ENCODE measurements around the gene SLC36A1.
"Not testable (repeated sequence)": the region's sequence is repeated elsewhere in the genome, so short reads cannot be mapped to it uniquely, and the experiment has no call there.

The SLC36A1 gene

DNA sequence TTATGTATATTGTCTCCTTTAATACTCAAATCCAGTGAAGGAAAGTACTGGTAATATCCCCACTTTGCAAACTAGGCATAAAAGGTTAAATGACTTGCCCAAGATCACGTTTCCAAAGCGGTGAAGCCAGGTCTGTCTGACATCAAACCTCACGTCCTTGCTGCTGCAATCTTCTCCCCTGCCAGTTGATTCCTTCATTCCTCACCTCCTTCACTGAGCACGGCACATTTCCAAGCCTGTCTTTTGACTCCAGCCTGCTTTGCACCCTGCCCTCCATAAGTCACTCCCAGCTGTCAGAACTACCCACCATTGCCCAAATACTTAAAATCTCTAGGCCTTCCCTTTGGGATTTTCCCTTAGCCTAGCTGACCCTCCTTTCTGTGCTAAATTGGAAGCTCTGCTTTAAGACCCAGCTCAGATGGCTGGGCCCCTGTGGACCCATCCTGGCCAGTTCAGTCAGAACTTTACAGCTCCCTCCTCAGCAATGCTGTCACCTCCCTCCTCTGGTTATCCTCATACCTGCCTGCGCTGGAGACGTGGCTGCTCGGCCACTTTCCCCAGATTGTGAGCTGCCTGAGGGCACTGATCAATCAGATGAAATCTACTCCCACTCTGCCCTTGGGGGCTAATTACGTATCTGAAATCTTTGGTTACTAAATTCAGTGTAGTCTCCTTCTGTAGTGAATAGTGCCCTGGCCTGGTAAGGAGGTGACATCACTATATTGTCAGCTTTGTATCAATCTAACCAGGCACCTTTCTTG, 51.2 kb downstream of the SLC36A1 start:
- Histone ChIP-seq H3K4me1 (ENCODE audit: control insufficient read depth, insufficient read depth, low read length) (peaks cover 4% of the 10 kb centered on the region; the same call in 1 of the 2 replicates), H3K27ac (ENCODE audit: low read length) (no peak overlapping the region), H3K27me3 (ENCODE audit: control insufficient read depth, insufficient read depth, low read length) (no peaks in the 10 kb centered on the region), H3K4me3 (ENCODE audit: low read length) (no peak overlapping the region), H3K36me3 (ENCODE audit: control insufficient read depth, insufficient read depth, low read length) (no peaks in the 10 kb centered on the region), H3K9me3 (ENCODE audit: control insufficient read depth, insufficient read depth, low read length) (no peaks in the 10 kb centered on the region)
- WGBS (ENCODE audit: insufficient coverage, insufficient read length) = no CpG with 5 or more reads among the region's 8 CpGs
- no peak for DNase-seq (ENCODE audit: low read depth, low spot score)

GRCh38 chr5:151499501-151500035, 52.2 kb downstream of the SLC36A1 start:
- Histone ChIP-seq H3K9me3 (ENCODE audit: control insufficient read depth, insufficient read depth, low read length) (no peaks in the 10 kb centered on the region), H3K4me1 (ENCODE audit: control insufficient read depth, insufficient read depth, low read length) (peaks cover 4% of the 10 kb centered on the region; the same call in 1 of the 2 replicates), H3K36me3 (ENCODE audit: control insufficient read depth, insufficient read depth, low read length) (no peaks in the 10 kb centered on the region), H3K27ac (ENCODE audit: low read length) (no peak overlapping the region), H3K4me3 (ENCODE audit: low read length) (no peak overlapping the region), H3K27me3 (ENCODE audit: control insufficient read depth, insufficient read depth, low read length) (no peaks in the 10 kb centered on the region)
- DNase-seq (ENCODE audit: low read depth, low spot score) = no peak
- no CpG with 5 or more reads among the region's 8 CpGs for WGBS (ENCODE audit: insufficient coverage, insufficient read length)

DNA sequence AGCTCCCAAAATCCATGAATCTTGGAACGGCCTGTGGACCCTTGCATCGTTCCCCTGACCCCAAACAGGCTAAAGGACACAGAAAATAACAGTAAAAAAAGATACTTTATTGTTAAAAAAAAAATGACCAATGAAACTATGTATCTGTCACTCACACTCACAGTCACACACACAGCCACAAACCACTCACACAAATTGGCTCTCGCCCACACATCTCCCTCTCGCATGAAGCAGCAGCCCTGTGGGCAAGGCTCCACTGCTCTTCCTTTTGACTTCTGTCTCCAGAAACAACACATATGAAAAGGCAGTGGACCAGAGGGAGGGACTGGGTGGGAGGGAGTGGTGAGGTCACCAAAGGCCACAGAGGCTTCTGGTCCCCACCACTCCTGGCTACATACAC, 56.6 kb downstream of the SLC36A1 start:
- no peak overlapping the region for H3K27ac ChIP-seq (ENCODE audit: low read length)
- no peaks in the 10 kb centered on the region for H3K36me3 ChIP-seq (ENCODE audit: control insufficient read depth, insufficient read depth, low read length)
- H3K4me1 ChIP-seq (ENCODE audit: control insufficient read depth, insufficient read depth, low read length) = peaks cover 3% of the 10 kb centered on the region; the same call in 1 of the 2 replicates
- WGBS (ENCODE audit: insufficient coverage, insufficient read length) = no CpG with 5 or more reads among the region's 4 CpGs
- no peak for DNase-seq (ENCODE audit: low read depth, low spot score)
- H3K4me3 ChIP-seq (ENCODE audit: low read length) = no peak overlapping the region
- no peaks in the 10 kb centered on the region for H3K9me3 ChIP-seq (ENCODE audit: control insufficient read depth, insufficient read depth, low read length)
- H3K27me3 ChIP-seq (ENCODE audit: control insufficient read depth, insufficient read depth, low read length) = no peaks in the 10 kb centered on the region

- not testable (repeated sequence) for H3K27me3 ChIP-seq (ENCODE audit: control insufficient read depth, insufficient read depth, low read length); H3K36me3 ChIP-seq (ENCODE audit: control insufficient read depth, insufficient read depth, low read length); H3K4me1 ChIP-seq (ENCODE audit: control insufficient read depth, insufficient read depth, low read length); H3K27ac ChIP-seq (ENCODE audit: low read length); H3K9me3 ChIP-seq (ENCODE audit: control insufficient read depth, insufficient read depth, low read length); DNase-seq (ENCODE audit: low read depth, low spot score); H3K4me3 ChIP-seq (ENCODE audit: low read length)
- WGBS (ENCODE audit: insufficient coverage, insufficient read length) = no CpG with 5 or more reads among the region's 10 CpGs
Measured at GRCh38 chr5:151508308-151508707, 60.9 kb downstream of the SLC36A1 start.

- no peak for DNase-seq (ENCODE audit: low read depth, low spot score)
- no peak overlapping the region for H3K4me3 ChIP-seq (ENCODE audit: low read length)
- H3K36me3 ChIP-seq (ENCODE audit: control insufficient read depth, insufficient read depth, low read length) = no peaks in the 10 kb centered on the region
- no peaks in the 10 kb centered on the region for H3K9me3 ChIP-seq (ENCODE audit: control insufficient read depth, insufficient read depth, low read length)
- H3K27ac ChIP-seq (ENCODE audit: low read length) = no peak overlapping the region
- no peaks in the 10 kb centered on the region for H3K27me3 ChIP-seq (ENCODE audit: control insufficient read depth, insufficient read depth, low read length)
- WGBS (ENCODE audit: insufficient coverage, insufficient read length) = no CpG with 5 or more reads among the region's 5 CpGs
- no peaks in the 10 kb centered on the region; the same call in 1 of the 2 replicates for H3K4me1 ChIP-seq (ENCODE audit: control insufficient read depth, insufficient read depth, low read length)
Measured at GRCh38 chr5:151509231-151509630, 61.8 kb downstream of the SLC36A1 start.

- no peaks in the 10 kb centered on the region for H3K27me3 ChIP-seq (ENCODE audit: control insufficient read depth, insufficient read depth, low read length)
- H3K9me3 ChIP-seq (ENCODE audit: control insufficient read depth, insufficient read depth, low read length) = no peaks in the 10 kb centered on the region
- no peak for DNase-seq (ENCODE audit: low read depth, low spot score)
- H3K36me3 ChIP-seq (ENCODE audit: control insufficient read depth, insufficient read depth, low read length) = no peaks in the 10 kb centered on the region
- no peak overlapping the region for H3K27ac ChIP-seq (ENCODE audit: low read length)
- WGBS (ENCODE audit: insufficient coverage, insufficient read length) = no CpG with 5 or more reads among the region's 3 CpGs
- H3K4me1 ChIP-seq (ENCODE audit: control insufficient read depth, insufficient read depth, low read length) = no peaks in the 10 kb centered on the region; the same call in 1 of the 2 replicates
- H3K4me3 ChIP-seq (ENCODE audit: low read length) = no peak overlapping the region
Measured at GRCh38 chr5:151509836-151510235, 62.4 kb downstream of the SLC36A1 start.

DNA sequence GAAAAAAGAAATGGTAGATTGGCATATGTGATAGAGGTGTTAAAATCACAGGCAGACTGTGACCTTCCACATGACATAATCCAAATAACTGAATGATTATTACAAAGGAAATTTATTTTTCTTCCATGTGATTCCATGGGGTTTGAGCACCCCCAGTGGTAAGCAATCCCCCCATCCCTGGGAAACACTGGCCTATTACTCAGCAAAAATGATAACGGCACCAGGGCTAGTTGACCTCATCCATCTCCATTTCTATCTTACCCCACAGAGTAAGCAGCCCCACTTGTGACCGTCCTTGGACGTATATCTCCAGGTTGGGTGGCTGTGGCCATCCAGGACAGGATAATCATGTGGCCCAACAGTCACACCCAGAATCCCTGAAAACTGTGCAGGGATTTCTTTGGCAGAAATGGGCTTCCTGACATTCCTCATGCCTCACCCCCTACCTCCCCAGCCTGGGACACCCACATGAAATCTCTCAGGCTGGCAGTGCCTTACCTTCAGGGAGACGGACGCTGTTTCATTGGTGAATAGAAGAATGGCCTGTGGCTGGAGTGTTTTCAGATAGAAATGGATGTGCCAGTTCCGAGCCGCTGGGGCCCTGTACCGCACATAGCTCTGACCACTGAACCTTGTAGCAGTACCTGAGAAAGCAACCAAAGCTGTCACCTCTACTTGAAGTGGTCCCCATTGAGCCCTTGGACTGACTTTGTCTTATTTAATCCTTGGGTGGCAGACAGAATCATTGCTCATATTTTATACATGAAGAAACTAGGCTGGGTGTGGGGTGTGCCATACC, 69.9 kb downstream of the SLC36A1 start:
- H3K4me1 ChIP-seq (ENCODE audit: control insufficient read depth, insufficient read depth, low read length) = no peaks in the 10 kb centered on the region
- H3K4me3 ChIP-seq (ENCODE audit: low read length) = no peak overlapping the region
- no peaks in the 10 kb centered on the region for H3K9me3 ChIP-seq (ENCODE audit: control insufficient read depth, insufficient read depth, low read length)
- DNase-seq (ENCODE audit: low read depth, low spot score) = no peak
- WGBS (ENCODE audit: insufficient coverage, insufficient read length) = no CpG with 5 or more reads among the region's 8 CpGs
- no peaks in the 10 kb centered on the region for H3K36me3 ChIP-seq (ENCODE audit: control insufficient read depth, insufficient read depth, low read length)
- H3K27me3 ChIP-seq (ENCODE audit: control insufficient read depth, insufficient read depth, low read length) = no peaks in the 10 kb centered on the region
- no peak overlapping the region for H3K27ac ChIP-seq (ENCODE audit: low read length)

DNA sequence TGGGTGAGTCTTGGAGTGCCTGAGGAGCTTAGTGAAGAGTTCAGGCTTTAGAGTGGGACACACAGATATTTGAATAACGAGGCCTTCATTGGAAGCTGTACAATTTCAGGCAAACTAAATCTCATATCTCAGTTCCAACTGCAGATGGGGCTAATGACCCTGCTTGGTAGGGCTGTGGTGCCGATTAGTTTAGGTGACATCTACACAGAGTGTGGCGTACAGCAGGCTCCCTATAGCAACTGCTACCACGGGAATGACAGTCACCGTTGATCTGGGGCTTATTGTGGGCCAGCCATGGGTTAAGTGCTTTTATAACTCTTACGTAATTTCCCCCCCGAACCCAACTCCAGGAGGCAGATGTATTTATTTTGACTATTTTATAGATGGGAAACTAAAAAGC, 72.9 kb downstream of the SLC36A1 start:
- Histone ChIP-seq H3K9me3 (ENCODE audit: control insufficient read depth, insufficient read depth, low read length) (no peaks in the 10 kb centered on the region), H3K4me1 (ENCODE audit: control insufficient read depth, insufficient read depth, low read length) (no peaks in the 10 kb centered on the region), H3K4me3 (ENCODE audit: low read length) (no peak overlapping the region), H3K27ac (ENCODE audit: low read length) (no peak overlapping the region), H3K27me3 (ENCODE audit: control insufficient read depth, insufficient read depth, low read length) (no peaks in the 10 kb centered on the region), H3K36me3 (ENCODE audit: control insufficient read depth, insufficient read depth, low read length) (no peaks in the 10 kb centered on the region)
- DNase-seq (ENCODE audit: low read depth, low spot score) = no peak
- no CpG with 5 or more reads among the region's 7 CpGs for WGBS (ENCODE audit: insufficient coverage, insufficient read length)

DNA sequence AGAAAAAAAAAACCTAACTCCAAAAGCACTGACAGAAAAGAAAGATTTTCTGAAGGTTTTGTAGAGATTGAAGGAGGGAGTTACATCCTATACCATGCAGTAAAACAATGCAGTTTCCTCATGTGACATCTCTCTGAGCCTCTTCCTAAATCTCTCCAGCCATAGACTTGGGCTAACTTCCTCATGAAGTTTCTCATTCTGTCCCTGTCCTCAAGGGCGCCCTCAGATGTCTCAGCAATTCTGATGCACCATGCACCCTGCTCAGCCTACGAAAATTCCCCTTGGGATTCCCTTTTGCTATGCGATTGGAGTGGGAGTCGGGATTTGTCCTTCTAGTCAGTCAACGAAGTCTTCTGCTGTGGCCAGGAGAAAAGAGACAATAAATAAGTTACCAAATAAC, 74.8 kb downstream of the SLC36A1 start:
- H3K4me1 ChIP-seq (ENCODE audit: control insufficient read depth, insufficient read depth, low read length) = no peaks in the 10 kb centered on the region
- no peaks in the 10 kb centered on the region for H3K9me3 ChIP-seq (ENCODE audit: control insufficient read depth, insufficient read depth, low read length)
- H3K27ac ChIP-seq (ENCODE audit: low read length) = no peak overlapping the region
- no peak for DNase-seq (ENCODE audit: low read depth, low spot score)
- H3K36me3 ChIP-seq (ENCODE audit: control insufficient read depth, insufficient read depth, low read length) = no peaks in the 10 kb centered on the region
- WGBS (ENCODE audit: insufficient coverage, insufficient read length) = no CpG with 5 or more reads among the region's 5 CpGs
- no peaks in the 10 kb centered on the region for H3K27me3 ChIP-seq (ENCODE audit: control insufficient read depth, insufficient read depth, low read length)
- H3K4me3 ChIP-seq (ENCODE audit: low read length) = no peak overlapping the region

- no CpG with 5 or more reads among the region's 2 CpGs for WGBS (ENCODE audit: insufficient coverage, insufficient read length)
- no peak overlapping the region for H3K27ac ChIP-seq (ENCODE audit: low read length)
- H3K9me3 ChIP-seq (ENCODE audit: control insufficient read depth, insufficient read depth, low read length) = no peaks in the 10 kb centered on the region
- no peaks in the 10 kb centered on the region for H3K36me3 ChIP-seq (ENCODE audit: control insufficient read depth, insufficient read depth, low read length)
- H3K27me3 ChIP-seq (ENCODE audit: control insufficient read depth, insufficient read depth, low read length) = no peaks in the 10 kb centered on the region
- no peak overlapping the region for H3K4me3 ChIP-seq (ENCODE audit: low read length)
- peak; percentile 33 for DNase-seq (ENCODE audit: low read depth, low spot score)
- no peaks in the 10 kb centered on the region for H3K4me1 ChIP-seq (ENCODE audit: control insufficient read depth, insufficient read depth, low read length)
Measured at GRCh38 chr5:151523335-151523734, 75.9 kb downstream of the SLC36A1 start.

Measured in iPS DF 6.9 (cell line).